HL-60/S4 treated with retinoic acid at 250 ng/mL for 4 days and 3 days (cell line): ENCODE results near the gene SYNDIG1L.
"Not testable (repeated sequence)": the region's sequence is repeated elsewhere in the genome, so short reads cannot be mapped to it uniquely, and the experiment has no call there.

Source experiments
- in situ Hi-C: fragments of 300-500 bp; cut with MboI; formaldehyde crosslinking; loops from 2 replicates; pipeline ENCODE4 v1.7.0; 2022; ENCODE audit warnings: low sequenced_read_pairs

SYNDIG1L gene

GRCh38 chr14:74426202-74426582 lies at the start of gene SYNDIG1L:
Gene SYNDIG1L (minus strand): TSS chr14:74426210. CDS start chr14:74409744, 16,466 bp downstream.
- in situ Hi-C loops: no loop called here

GRCh38 chr14:74475678-74476077 lies 49.7 kb upstream of the SYNDIG1L start:
- in situ Hi-C loops: no loop called here

GRCh38 chr14:74474376-74474775 lies 48.4 kb upstream of the SYNDIG1L start:
- in situ Hi-C loops: no loop called here

DNA sequence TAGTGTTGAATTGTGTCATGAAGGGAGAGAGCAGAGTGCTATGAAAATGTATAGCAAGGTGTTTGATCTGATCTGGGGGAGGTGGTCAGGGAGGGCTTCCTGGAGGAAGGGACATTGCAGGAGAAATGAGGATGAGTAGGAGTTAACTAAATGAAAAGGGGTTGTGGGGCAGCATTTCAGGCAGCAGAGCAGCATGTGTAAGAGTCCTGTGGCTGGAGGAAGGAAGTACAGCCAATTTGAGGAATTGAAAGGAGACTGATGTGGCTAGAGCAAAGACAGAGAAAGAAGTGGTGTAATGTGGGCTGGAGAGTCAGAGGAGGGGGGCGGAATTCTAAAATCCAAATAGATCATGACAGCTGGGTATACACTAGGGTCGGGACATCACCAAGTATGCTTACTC lies 46.6 kb upstream of the SYNDIG1L start:
- in situ Hi-C loops: no loop called here

GRCh38 chr14:74469548-74470518 lies 43.8 kb upstream of the SYNDIG1L start:
- in situ Hi-C loops: no loop called here

DNA sequence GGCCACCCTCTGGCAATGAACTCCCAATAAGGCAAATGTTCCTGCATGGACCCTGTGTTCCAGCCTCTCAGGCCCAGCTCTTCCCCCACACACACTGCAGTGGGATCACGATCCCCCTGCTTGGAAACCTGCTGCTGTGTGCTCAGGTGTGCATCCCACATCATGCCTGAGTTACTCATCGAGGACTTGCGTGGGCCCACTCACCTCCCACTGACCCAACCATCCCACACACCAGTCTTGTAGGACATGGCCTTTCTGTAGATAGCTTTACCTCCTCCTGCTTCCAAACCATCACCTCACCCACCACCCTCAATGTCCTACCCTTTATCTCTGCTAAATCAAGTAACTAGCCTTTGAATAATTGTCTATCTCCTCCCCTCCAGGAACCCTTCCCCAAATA lies 42.5 kb upstream of the SYNDIG1L start:
- in situ Hi-C loops: no loop called here

- in situ Hi-C loops: no loop called here
These were observed 39.3 kb upstream of the SYNDIG1L start for GRCh38 chr14:74465335-74465734.

DNA sequence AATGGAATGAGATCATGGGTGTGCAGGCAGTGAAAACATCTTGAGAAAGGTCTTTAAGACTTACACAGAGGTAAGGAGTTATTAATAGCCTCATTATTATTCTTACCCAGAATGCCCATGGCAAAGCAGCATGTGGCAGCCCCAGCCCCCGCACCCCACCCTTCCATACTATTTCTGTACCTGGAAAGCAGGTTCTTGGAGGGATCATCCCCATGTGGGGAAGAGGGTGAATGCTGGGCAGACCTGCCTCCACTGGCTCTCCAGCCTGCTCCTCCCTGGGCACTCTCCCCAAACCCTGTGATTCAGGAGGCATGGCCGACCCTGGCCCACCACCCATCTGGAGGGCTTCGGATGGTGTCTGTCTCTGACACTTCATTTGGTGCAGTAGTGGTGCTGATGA lies 38.8 kb upstream of the SYNDIG1L start:
- in situ Hi-C loops: no loop called here

DNA sequence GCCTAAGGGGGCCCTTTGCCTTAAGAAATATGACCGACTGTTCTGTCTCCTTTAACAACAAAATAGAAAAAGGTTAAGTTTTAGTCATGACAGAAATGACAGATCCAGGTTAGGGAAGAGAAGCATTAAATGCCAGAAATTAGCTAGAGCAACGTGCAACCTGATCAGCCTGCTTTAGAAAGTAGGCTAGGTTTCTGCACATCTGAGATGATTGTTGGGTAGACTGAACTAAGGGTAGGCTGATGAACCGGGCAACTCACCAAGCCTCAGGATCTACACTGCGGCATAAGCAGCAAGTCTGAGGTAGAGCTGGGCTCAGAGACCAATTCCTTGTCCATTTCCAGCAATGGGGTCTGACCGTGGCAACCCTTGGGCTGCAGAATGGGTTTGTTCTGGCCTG lies 37.7 kb upstream of the SYNDIG1L start:
- in situ Hi-C loops: no loop called here

GRCh38 chr14:74462993-74463392 lies 37.0 kb upstream of the SYNDIG1L start:
- in situ Hi-C loops: no loop called here

DNA sequence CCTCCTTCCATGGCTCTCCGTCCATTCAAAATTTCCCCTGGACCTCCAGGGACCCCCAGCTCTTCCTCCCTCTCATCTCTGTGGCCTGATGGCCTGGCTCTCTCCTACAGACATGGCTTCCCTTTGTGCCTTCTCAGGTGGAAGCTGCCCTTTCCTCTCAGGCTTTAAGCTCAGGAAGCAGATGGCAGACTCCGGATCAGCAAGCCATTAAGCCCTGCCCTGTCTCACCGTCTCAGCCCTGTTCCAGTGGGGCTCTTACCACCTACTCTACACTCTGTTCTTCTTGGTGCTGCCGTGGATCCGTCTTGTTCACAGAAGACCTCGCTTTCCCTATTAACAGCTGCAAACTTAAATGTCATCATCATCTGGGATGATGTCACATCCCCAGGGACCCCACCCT lies 34.0 kb upstream of the SYNDIG1L start:
- in situ Hi-C loops: no loop called here

DNA sequence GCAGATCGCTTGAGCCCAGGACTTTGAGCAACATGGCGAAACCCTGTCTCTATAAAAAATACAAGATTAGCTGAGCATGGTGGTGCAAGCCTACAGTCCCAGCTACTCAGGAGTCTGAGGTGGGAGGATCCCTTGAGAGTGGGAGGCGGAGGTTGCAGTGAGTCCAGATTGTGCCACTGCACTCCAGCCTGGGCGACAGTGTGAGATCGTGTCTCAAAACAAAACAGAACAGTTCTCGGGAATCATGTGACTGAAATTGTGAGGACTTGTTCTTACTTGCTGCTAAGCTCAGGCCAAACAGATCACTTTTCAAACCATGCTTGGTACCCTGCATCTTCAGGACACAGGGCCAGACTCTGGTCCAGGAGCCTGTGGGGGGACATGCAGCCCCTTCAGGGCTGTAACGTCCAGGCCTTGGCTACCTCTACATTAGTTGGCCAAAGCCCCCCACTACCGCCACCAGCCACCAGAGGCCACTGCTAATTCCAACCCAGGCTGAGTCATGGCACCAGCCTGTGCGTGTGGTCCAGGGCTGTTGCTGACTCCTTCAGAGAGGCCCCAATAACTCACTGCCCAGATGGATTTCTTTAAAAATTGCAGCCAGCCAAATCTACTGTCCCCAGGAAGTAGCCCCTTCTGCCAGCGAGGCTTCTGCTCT lies 33.4 kb upstream of the SYNDIG1L start:
- in situ Hi-C loops: no loop called here

- in situ Hi-C loops: no loop called here
These were observed 31.5 kb upstream of the SYNDIG1L start for GRCh38 chr14:74457565-74457895.

DNA sequence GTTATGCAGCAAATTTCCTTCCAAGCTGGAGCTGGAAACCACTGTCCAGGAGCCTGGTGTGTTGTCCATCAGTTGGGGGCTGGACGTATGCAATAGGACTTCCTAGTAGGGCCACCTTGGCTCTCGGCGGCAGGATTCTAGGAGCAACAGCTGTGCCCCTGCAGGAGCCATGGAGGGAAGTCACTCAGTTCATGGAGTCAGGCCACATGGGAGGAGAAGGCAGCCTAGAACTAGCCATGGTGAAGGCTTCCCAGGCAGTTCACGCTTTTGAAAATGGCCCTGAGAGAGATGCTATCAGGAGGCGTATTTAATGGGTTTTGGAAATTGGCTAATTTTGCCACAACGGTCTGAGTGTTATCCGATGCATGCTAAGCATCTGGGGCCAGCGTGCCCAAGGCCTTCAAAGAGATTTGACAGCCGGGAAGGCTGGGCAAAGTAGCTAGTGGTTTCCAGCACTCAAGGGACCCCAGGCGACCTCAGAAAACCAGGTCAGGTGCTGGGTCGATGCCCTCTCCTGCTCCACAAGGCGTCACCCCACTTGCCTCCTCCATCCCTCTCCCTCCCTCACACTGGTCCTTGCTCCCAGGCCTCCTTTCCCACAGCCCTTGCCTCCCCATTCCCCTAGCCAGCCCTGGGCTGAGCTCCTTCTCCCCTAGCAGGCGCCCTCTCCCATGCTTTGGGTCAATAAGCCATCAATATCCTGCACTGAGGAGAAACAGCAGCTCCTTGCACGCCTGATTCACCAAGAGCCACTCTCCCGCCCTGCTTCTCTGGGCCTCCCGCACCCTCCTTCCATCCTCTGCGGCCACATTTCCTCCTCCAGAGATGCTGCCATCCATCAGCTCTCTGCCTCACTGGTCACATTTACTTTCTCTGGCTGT lies 30.9 kb upstream of the SYNDIG1L start:
- in situ Hi-C loops: no loop called here

DNA sequence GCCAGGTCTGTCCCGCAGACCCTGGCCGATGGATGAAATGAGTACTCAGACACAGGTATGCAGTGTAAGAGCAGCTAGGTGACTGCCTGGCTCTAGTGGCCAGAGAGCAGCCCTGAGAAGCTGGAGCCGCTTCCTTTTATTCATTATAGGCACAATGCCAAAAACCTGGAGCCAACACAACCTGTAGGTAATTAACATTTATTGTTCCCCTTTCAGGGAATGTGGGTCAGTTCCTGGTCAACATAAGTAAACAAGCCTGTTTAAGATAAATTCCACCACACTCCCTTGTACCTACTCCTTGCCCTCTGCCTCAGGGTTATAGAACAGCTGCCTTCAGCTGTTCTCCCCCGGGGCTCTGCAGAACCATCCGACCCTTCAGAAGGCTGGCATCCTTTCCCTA lies 28.4 kb upstream of the SYNDIG1L start:
- in situ Hi-C loops: not testable (repeated sequence)

GRCh38 chr14:74444866-74445265 lies 18.9 kb upstream of the SYNDIG1L start:
- in situ Hi-C loops: no loop called here

GRCh38 chr14:74442757-74443156 lies 16.7 kb upstream of the SYNDIG1L start:
- in situ Hi-C loops: no loop called here

DNA sequence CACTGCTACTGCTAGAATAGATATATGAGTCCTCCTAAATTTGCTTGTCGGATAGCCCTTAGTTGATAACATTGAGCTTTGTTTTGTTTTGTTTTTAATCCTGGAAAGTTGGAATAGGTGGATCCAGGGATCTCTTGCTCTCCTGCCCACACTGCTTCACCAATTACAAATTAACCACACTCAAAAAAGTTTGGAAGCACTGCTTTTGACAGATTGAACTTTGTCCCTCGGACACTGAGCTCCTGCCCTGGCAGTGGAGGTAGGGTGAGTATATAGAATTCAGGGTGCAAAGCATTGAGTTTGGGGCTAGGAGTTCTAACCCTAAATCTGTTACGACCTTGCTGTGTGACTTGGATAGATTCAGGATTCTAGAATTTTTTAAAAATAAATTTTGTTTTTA lies 15.1 kb upstream of the SYNDIG1L start:
- in situ Hi-C loops: no loop called here

DNA sequence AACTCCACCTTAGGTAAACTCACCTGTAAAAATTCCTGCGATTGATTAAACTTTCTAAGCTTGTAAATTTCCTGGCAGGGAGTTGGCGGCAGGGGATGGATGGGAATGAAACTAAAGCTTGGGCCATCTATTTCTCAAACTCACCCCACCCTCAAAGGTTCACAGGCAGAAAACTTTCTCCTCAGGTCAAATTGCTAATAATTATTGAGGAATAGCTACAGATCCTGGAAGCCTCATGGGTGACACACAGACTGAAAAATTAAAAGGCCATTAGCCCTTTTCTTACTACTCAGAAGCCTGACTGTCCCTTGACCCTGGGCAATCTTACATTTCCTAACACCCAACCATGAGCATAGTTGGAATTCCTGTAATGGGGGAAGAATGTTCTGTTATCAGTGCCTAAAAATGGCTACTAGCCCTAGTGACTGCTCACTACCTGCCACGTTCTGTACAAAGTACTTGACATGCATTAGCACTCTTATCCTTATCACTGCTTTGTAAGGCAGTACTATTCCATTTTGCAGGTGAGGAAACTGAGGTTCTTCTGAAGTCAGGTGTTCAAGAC lies 12.4 kb upstream of the SYNDIG1L start:
- in situ Hi-C loops: no loop called here

DNA sequence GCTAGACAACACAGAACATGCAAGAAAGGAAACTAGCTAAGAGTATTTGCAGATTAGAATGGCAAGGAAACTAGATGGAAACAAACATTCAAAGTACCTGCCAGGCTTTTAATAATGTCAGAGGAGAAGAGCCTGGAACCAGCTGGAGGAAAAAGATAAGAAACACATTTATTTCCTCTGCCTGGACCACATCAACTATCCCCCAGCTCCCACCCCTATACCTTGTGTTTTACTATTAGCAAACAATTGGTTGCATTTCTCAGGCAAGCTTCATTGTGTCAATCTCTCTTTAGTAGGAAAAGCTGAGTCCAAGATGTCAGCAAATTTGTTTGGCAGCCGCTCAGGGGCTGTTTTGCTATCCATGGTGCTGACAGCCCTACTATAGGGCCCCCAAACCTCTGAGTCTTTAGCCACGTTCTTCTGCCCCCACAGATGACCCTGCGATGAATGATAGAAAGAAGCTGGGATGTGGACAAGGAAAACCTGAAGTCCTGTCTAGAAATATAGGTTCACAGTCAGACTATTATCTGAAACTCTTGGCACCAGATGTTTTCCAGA lies 11.6 kb upstream of the SYNDIG1L start:
- in situ Hi-C loops: no loop called here

DNA sequence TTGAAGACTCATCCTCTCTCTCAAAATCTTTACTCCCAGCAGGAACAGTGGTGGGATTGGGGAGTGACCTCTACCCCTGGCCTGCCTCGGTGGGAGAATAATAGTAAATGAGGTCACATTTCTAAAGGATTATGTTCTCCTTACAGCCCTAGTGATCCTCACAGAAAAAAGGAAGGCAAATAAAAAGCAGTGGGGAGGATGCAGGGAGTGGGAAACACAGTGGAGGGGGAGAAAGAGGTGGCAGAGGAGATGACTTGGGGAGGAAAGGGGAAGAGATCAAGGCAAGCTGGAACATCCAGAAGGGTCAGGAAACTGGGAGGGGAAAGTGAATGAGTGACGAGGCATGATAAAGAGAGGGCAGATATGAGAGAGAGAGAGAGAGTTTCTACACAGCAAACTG lies 8.3 kb upstream of the SYNDIG1L start:
- in situ Hi-C loops: no loop called here
